Cerebellar cortex (tissue), 1 donor: ENCODE measurements around the gene ALDH8A1.

ENCODE experiments used
- DNase-seq: peaks from one replicate; pipeline ENCODE4 v3.0.0-alpha.2; 2015; ENCODE audit warnings: low spot score

The ALDH8A1 gene

DNA sequence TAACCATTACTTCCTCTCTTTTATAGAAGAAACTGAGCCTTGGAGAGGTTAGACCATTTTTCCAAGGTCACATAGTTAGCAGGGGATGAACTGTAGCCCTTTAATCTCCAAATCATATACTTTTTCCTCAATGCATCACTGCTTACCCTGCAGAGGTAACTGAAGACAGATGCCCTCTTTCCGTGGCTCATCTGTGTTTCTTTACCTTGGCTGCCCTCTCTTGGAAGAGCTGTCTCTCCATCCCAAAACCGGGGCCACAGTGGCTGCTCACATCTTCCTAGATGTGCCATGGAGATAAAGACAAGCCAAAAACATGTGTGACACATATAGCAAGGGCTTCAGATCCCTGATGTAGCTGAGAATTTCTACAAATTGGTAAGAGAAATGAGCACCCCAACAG is 581 bp upstream of the ALDH8A1 start:
- no peak for DNase-seq

DNA sequence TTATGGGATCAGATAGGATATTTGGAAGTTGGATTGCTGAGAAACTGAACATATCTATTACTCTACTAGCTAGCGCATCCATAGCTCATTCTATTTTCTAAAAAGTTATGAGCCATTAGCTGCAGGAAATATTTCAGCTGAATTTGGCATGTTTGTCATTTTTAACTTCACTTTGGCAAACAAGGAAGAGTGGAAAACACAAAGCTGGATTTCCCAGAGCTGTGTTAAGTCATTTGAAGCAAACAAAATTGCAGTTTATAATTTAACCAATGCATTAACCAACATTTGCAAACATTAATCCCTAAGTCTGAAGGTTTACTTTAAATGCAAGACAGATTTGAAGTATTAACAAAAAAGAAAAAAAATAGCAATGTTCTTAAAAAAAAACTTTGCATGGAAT is 1.2 kb downstream of the ALDH8A1 start:
- DNase-seq: no peak

DNA sequence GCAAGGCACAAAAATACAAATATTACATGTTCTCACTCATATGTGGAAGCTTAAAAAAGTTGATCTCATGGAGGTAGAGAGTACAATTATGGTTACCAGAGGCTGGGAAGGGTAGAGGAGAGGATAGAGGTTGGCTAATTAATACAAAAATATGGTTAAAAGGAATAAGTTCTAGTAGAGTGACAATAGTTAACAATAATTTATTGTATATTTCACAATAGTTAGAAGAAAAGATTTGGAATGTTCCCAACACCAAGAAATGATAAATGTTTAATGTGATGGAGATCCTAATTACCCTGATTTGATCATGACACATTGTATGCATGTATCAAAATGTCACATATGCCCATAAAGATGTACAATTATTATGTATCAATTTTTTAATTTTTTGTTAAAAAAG is 1.8 kb downstream of the ALDH8A1 start:
- no peak for DNase-seq

DNA sequence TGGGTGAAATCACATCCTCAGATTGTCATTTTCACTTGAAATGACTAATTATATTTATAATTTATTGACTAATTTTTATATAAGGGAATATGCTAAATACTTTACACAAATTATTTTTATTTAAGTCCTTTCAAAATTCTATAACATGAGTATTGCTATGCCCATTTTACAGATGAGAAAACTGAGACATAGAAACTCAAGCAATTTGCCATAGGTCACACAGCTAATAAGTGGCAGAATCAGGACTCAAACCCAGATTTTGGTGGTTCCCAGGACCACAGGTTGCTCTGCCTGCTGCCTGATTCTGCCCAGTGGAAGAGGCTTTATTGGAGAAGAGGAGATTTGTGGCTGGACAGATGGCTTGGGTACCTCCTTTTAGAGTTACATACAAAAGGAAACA is 4.9 kb downstream of the ALDH8A1 start:
- no peak for DNase-seq

DNA sequence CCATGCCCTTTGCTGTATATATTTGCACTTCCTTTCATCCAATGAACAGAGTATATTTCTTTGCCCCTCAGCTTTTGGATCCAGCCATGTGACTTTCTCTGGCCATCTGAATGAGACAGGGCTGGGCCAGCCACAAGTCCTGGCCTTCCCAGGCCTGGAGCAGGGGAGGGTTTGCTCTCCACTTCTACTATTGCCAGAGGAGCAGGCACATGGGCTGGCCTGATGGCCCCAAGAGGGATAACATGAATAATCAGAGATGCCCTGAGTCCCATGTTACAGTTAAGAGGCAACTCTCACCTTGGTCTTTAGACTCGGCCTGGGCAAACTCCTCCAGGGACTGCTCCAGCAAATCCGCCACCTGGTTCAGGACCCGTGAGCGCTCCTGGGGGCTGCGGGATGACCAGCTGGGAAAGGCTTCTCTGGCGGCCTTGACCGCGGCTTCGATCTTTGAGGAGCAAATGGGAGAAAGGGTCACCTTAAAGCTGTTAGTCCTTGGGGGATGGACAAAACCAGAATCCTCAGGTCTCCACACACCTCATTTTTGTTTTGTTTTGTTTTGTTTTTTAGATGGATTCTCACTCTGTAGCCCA is 6.3 kb downstream of the ALDH8A1 start:
- no peak for DNase-seq

DNA sequence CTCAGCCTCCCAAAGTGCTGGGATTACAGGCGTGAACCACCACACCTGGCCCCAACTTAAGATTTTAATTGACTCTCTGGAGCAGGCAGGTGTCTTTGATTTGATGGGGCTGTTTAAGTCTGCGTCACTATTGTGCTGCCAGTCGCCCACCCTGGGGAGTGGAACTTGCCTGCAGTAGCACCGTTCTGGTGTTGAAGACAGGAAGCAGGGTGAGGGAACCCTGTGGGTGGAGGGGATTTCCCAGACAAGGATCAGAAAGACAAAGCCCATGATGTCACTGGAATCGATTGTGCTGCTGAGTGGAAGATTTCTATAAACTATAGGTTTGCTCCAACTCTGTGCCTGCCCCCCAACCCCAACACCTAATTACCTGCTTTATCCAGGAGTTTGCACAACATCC is 11.0 kb downstream of the ALDH8A1 start:
- DNase-seq: no peak

DNA sequence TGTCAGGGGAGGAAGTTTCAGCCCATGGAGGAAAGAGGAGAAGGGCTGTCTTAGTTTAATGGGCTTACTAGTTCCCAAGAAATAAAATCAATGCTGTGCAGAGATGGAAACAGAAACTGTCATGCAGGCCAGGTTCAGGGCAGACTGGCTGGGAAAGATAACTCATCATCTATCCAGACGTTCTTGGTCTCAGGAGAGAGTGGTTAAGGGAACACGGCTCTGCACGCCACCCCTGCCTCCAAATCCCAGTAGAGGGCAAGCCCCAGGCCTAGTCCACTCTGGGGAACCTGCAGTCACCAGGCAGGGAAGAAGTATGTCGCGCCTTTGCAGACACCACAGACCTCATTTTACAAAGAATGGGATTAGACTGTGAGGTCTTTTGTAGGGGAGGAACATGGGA is 12.5 kb downstream of the ALDH8A1 start:
- no peak for DNase-seq

DNA sequence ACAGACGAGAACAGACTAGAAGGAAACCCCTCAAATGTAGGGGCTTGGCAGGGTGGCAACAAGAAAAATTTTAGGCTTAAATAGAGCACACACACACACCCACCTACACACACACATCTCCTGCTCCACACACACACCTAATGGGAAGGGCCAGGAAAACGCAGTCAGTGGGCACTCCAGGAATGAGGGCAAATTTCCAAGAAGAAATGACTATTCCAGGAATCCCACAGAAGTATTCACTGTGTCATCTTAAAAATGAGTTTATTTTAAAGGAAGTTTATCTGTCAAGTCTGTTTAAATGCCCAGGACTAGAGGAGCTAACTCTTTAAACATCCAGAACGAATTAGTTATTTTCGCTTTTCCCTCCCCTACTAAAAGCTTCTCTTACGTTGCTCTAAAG is 13.0 kb downstream of the ALDH8A1 start:
- no peak for DNase-seq

DNA sequence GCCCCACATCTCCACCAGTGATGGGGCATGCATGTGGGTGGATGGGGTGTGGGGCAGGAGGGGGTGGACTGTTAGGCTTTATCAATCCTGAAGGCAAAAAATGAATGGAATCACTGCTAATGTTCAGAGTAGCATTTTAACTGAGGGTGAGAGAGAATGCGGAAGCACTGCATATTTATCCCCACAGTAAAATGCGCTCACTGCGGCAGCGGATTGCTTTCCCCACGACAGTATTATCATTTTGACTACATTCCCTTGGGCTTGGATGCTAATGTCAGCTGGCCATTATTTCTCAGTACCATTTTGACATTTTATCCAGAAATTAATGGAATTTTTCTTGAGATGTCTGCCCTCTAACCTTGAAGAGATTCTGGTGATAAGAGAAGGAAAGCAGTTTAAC is 13.4 kb downstream of the ALDH8A1 start:
- DNase-seq: no peak

DNA sequence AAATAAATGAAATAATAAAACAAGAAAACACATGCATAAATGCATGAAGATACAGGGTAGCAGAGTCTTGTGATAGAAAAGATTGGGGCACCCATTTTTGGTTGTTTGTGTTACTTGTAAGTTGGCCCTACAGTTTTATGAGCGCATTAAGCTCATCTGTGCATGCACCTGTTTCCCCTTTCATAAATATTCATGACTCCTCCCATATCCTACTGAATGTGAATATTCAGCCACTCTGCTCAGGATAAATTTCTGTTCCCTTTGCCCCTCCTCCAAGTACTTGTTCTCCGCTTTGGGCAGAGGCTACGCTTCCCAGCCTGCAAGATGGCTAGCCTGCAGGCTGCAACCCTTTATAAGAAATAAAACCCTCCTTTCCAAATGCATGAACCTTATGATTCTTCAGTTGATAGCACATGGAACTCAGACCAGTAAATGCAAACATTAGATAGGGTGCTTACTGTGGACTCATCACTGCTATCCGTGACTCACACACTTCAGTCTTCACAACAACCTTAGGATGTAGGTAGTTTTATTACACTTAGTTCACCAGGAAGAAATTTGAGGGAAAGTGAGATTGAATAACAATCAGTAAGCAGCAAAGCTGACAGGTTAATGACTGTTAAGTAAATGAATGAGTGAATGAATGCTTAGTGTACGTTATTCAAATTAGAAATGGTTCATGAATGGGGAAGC is 15.0 kb downstream of the ALDH8A1 start:
- no peak for DNase-seq

DNA sequence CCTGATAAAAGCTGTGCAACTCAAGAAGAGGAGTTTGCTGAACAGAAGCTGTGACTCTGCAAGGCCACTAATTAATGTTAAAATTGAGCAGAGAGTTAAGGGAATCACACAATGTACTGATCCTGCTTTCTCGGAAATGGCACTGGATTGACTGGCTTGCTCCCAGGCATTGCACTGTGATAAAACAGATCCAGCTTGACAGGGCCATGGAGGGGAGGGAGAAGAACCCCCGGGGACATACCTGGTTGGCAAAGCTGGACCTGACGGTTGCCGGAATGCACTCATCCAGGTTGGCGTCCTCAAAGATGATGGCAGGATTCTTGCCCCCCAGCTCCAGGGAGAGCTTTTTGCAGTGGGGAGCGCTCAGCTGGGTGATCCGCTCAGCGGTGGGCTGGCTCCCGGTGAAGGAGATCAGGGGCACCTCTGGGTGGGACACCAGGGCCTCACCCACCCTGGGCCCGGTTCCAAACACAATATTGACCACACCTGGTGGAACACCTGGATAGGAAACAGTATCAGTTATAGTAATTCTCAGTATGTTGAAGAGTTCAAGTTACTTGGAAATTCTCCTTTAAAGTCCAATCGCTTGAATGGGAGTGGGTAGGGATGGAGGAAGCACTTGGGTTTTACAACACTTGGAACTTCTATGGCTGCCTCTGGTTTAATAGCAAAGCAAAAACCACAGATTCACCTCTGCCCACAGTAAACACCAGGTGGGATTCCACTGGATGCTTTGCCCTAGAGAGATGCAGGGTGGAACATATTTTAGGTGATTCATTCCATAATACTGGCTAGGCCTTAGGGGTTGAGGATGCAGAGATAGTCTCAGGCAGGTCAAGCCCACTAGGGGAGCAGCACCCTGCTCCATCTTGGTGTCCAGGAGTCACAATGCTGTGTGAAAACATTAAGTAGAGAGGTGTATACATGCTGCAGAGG is 17.1 kb downstream of the ALDH8A1 start:
- no peak for DNase-seq

DNA sequence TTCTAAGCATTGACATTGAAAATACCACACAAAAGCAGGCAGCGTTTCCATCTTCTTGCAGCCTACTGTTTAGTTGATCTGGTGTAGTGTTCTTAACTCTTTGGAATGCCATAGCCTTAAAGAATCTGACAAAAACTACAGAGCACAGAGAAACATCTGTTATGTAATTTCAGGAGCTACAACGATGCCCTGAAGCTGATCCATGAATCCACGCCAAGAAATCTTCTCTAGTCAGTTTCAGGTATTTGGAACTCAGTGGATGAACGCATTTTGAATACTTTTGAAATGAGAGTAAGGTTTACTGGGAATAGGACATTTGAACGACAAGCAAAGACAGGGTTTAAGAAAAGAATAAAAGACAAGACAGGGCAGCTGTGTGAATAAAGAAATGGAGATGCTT is 17.8 kb downstream of the ALDH8A1 start:
- no peak for DNase-seq

DNA sequence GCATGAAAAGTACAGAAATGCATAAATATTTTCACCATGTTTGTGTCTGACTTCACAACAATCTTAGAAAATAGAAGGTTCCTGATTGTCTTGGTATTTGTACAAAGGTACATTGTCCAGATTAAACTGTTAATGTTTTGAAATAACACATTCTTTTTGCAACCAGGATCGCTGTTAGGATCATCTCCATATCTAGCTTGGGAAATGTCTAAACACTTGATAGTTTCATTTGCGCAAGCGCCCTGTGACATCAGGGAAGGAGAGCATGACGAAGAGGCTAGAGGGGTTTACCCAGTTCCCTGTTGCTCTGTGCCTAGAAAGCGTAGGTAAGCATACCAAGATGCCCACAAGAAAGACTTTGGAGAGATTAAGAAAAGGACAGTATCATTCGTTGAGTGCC is 19.4 kb downstream of the ALDH8A1 start:
- DNase-seq: no peak

DNA sequence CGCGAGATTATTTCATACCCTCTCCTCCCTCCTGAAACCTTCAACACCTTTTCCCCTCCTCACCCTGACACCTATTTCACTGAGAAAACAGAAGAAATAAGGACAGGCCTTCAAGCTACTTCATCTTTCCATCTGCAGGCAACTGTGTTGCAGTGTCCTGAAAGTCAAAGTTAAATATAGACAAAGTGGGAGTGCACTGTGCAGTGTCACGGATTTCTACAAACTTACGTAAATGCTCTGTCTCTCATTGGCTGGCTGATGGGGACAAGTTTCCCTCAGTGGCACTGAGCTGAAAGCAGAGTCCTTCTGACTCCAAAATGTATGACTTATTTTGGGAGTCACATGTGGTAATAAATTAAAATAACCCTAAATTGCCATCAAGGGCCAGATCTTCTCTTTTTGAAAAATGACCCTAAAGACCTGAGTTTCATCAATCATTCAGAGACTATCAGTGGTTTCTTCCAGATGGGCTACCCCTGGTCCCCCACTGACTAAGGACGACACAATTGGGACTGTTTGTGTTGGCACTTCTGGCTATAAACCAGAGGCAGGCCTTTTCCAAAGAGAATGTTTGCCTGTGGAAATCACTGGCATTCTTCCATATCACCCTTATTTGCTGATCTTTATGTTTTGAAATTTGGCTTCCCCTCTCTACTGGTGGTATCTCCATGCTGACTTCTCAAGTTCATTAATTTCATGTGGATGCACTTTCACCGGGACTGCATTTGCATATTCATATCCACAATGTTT is 21.6 kb downstream of the ALDH8A1 start:
- no peak for DNase-seq

DNA sequence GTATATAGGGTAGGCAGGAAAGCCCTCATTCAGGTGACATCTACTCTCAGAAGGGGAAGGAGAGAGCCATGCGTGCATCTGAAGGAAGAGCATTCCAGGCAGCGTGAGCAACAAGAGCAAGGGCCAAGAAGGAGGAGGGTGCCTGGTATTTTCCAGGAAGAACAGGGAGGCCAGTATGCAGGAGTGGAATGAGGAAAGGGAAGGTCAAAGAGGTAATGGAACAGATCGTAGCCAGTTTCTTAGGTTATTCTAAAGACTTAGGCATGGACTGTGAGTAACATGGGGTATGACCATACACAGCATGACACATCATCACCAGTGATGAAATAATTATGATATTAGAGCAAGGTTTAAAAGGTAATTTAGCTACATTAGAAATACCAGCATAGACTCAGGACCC is 24.1 kb downstream of the ALDH8A1 start:
- DNase-seq: no peak

DNA sequence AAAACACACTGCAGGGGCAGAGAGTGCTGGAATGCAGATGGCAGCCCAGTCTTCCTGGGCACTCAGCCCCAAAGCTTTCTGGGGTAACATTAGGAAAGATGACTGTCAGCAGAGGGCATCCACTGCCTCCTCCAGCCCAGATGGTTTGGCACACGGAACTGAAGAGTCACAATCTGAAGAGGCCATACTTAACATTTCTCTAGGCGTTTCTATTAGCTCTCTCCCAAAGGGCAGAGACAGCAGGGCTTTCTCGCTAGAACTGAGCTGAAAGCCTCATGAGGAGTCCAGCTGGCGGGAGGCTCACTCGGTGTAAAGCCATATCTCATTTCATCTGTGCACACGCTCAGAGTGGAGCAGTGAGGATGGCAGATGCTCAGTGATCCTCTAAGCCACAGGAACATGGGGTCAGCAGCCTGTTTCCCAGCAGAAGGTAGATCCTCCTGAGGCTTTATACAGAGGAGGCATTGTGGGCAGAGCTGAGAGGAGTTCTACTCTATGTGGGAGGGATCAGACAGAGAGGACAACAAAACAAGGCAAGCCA is 28.1 kb downstream of the ALDH8A1 start:
- no peak for DNase-seq

DNA sequence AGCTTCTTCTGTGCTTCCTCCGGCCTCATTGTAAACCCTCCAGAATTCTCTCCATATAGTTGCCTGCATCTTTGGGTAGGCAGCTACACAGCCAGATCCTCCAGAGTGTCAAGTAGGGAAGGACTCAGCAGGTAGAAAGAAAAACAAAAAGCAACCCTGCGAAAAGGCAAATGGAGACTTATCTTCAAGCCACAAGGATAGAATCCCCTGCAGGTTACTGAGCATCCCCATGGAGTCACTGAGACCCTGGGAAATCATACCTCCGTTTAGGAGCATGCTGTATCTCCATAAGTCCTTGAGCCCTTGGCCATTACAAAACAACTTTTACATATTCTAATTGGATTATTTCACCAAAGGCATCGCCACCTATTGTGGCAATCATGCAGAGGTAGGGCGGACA is 28.6 kb downstream of the ALDH8A1 start:
- no peak for DNase-seq

DNA sequence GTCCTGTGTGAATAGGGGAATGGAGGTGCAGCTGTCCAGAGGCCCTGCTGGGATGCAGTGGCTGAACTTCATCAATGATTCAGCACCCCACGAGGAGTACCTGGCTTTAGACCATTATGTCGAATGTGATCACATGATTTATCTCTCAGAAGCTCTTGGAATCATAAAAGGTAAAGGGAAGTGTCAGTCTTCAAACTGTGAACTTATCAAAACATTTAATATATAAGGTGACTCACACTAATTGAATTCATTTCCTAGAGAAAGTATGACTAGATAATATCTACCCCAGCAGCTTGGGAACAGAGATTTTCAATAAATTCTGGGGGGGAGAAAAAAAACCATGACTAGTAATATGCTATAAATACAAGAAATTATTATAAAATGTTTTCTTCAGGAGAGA is 29.5 kb downstream of the ALDH8A1 start:
- DNase-seq: no peak

DNA sequence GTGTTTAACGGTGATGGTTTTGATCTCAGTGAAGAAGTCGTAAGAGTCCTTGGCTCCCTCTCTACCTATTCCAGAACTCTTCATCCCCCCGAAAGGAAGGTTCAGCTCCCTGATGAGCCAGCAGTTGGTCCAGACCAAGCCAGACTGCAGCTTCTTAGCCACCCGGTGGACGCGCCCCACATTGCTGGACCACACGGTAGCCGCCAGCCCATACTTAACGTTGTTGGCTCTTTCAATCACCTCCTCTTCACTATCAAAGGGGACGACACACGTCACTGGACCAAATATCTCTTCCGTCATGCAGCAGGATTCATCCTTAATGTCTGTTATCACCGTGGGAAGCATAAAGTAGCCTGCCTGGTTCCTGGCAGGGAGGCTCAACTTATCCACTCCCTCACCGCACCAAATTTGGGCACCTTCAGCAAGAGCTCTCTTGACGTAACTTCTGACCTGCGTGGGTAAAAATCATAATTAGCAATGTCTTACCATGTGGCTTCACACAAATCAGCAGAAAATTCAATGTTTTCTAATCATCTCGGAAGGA is 31.4 kb downstream of the ALDH8A1 start:
- DNase-seq: no peak

DNA sequence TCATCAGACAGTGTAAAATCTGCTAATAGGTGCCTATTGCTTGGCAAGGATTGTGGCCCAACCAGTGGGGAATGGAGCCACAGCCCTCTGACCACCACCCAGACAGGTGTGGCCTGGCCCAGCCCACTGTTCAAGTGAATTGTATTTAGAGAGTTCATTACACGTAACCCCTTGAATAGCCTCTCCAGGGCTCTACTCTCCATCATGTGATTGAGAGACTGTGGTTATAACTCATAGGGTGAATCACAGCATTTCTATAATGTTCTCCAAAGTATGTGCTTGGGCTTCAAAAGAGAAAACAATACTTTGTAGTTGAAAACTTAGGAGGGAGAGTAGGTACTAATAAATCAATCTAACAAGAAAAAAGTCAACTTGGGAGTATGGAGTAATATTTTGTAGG is 38.4 kb downstream of the ALDH8A1 start:
- no peak for DNase-seq

DNA sequence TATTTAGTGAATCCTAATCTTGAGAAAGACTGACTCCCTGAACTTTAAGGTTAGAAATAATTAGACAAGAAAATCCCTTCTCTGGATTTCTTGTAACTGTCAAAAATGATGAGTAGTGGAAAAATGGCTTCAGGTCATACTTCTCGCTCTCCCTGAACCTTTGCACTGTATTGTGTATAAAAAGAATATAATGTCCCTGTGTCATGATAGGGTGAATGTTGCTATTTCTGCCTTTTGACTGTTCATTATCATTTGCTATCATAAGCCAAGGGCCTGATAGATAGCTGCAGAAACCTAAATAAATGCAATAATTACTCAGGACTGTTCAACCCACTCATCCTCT is 39.3 kb downstream of the ALDH8A1 start:
- no peak for DNase-seq
